Heart right ventricle (tissue), 16 donors: Measurements from ENCODE around the gene PARP14. TPM values are rescaled to one million over a fixed set of nuclear protein-coding genes. Genes with fewer than 3 reads are reported as not detected.
A peak's percentile ranks its signal among the peaks of the same experiment; 100 is the strongest.

Source experiments
- ATAC-seq, 8 donors: fragments of 200-7000 bp; cut with Tn5 transposase; one replicate each; pipeline ENCODE4 v1.9.1; 2020; ENCODE audit warnings: mild to moderate bottlenecking in 8 of 8, moderate library complexity in 8 of 8, moderate number of reproducible peaks in 1 of 8
- DNase-seq, 2 donors: peaks; one replicate each; pipeline ENCODE4 v3.0.0-alpha.2; 2020
- H3K27ac ChIP-seq, 10 donors: fragments of 200-600 bp; sonication (generic) in 2 of 10; one replicate each; pipeline versions ENCODE4 v1.5.0 to v1.8.0; 2020 to 2022; ENCODE audit warnings: mild to moderate bottlenecking in 3 of 10
- H3K27me3 ChIP-seq, 7 donors: fragments of 200-600 bp; one replicate each; pipeline ENCODE4 v1.8.0; 2021 to 2022; ENCODE audit warnings: mild to moderate bottlenecking in 2 of 7
- H3K36me3 ChIP-seq, 9 donors: fragments of 200-600 bp; sonication (generic) in 1 of 9; one replicate each; pipeline versions ENCODE4 v1.5.0 to v1.8.0; 2020 to 2022; ENCODE audit warnings: mild to moderate bottlenecking in 2 of 9
- H3K4me1 ChIP-seq, 9 donors: fragments of 200-600 bp; sonication (generic) in 1 of 9; one replicate each; pipeline versions ENCODE4 v1.5.0 to v1.8.0; 2020 to 2022; ENCODE audit warnings: mild to moderate bottlenecking in 4 of 9
- H3K4me3 ChIP-seq, 10 donors: fragments of 200-600 bp; sonication (generic) in 2 of 10; one replicate each; pipeline versions ENCODE4 v1.5.0 to v1.8.0; 2020 to 2022; ENCODE audit warnings: mild to moderate bottlenecking in 7 of 10, moderate library complexity in 2 of 10
- H3K9me3 ChIP-seq, 11 donors: fragments of 200-600 bp in 10 of 11; sonication (generic) in 2 of 11; one replicate each; pipeline versions ENCODE4 v1.5.0 to v1.8.0; 2013 to 2022; ENCODE audit warnings: mild to moderate bottlenecking in 2 of 11, control low read depth in 1 of 11, moderate library complexity in 1 of 11
- WGBS, 2 donors: extraction: QIAGEN DNeasy Blood & Tissue Kit; methylation state at CpG; one replicate each; pipeline ENCODE4 v1.1.7; 2013; ENCODE audit warnings: inconsistent platforms in 1 of 2; 5-methylcytosine and 5-hydroxymethylcytosine counted together
- intact Hi-C, 10 donors: fragments of 100-400 bp; cut with DNase I; formaldehyde crosslinking; loops; one replicate each; pipeline versions ENCODE4 v1.11.1 to v1.14.2; 2022
- polyA plus RNA-seq, 2 donors: library from polyadenylated mRNA; stranded (reverse); fragments of 200-250 nt; gene quantifications; one replicate each; pipeline ENCODE4 v1.2.3, GENCODE V29; 2013
- total RNA-seq, 10 donors: library from RNA; stranded (reverse); fragmentation: NEBNext Ultra II Directional in 3 of 10; extraction: Animal tissue kit (Norgen Biotek cat#: 25700) in 3 of 10; gene quantifications; one replicate each; pipeline versions ENCODE4 v1.2.1 to v1.2.4, GENCODE V29; 2021 to 2023
- TF ChIP-seq, protein P1 (sequence below), 9 donors: fragments of 200-600 bp; sonication (generic) in 2 of 9; IDR thresholded peaks; one replicate each; pipeline versions ENCODE4 v1.5.0 to v1.8.0; 2021 to 2022; ENCODE audit warnings: antibody characterized with exemption in 9 of 9, mild to moderate bottlenecking in 5 of 9, moderate library complexity in 1 of 9
- donor health status: Arrhythmogenic right ventricular cardiomyopathy.
- donor health status: ischemic (EF 13 %, LVEDD 7.1; RV severe dilation, severe dysfunction).
- donor health status: healthy with polysubstance abuse.
- donor health status: DM: no; HTN: yes; CAD: no.
- donor health status: DM: no; HTN: no; CAD: no.
- donor health status: ischemic (EF 25% LVEDD 6.9; RV normal size, moderate dysfunction).
- donor health status: ischemic (EF 25% LVEDD 5.7; RV mildly dilated, moderate dysfunction).
- donor health status: healthy.
- donor health status: DM: yes; HTN: yes; CAD: no.
- donor health status: Ischemic cardiomyopathy.
- donor health status: ischemic (EF 35%, LVEDD 5.7; RV mildly dilated, moderate dysfunction).
- donor health status: nonischemic (EF 11% LVEDD 7.7; RV severe dilation, severe dysfunction).
- donor health status: DM: yes; HTN: yes; CAD: no.
- donor health status: PGD.
- donor health status: ischemic (EF 29% LVEDD 5.4; RV normal size, mild dysfunction).
- donor health status: nonischemic (EF 23%, LVEDD 6.1; RV moderate dilation, normal function).

The PARP14 gene
- total and polyA plus RNA-seq, 12 donors, result 4.1 to 81.9 (median 13.2) TPM

DNA sequence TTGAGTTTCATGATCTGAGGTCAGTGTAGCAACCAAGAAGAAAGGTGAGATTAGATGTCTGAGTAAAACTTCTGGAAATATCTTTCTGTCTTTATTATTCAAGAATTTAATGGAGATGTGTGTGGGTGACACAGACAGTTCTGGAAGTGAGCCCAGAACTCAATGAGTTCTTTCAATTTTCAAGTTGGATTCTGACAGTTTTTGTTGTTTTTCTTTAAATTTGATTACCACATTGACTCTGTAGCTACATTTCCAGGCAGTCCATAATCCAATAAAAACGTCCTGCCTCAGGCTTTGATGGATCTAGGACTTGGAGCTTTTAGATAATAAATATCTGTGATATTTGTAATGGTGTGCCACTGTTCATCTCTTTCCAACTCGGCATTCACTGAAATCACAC lies 3.9 kb upstream of the PARP14 start:
- WGBS, 2 donors, result 69 to 71% methylated on average over 2 of the region's 2 CpGs
- intact Hi-C loops, result loop anchor here in 9 of 10 donors (2.0 to 10.0 kb wide), 11 partner anchors 112 to 1129 kb away; partner anchors contain the start of genes DTX3L (in 1 of the 9), PARP9 (in 1 of the 9) and POLQ (in 1 of the 9)
- TF ChIP-seq, protein P1, sequence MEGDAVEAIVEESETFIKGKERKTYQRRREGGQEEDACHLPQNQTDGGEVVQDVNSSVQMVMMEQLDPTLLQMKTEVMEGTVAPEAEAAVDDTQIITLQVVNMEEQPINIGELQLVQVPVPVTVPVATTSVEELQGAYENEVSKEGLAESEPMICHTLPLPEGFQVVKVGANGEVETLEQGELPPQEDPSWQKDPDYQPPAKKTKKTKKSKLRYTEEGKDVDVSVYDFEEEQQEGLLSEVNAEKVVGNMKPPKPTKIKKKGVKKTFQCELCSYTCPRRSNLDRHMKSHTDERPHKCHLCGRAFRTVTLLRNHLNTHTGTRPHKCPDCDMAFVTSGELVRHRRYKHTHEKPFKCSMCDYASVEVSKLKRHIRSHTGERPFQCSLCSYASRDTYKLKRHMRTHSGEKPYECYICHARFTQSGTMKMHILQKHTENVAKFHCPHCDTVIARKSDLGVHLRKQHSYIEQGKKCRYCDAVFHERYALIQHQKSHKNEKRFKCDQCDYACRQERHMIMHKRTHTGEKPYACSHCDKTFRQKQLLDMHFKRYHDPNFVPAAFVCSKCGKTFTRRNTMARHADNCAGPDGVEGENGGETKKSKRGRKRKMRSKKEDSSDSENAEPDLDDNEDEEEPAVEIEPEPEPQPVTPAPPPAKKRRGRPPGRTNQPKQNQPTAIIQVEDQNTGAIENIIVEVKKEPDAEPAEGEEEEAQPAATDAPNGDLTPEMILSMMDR (IDR thresholded peaks at IDR 0.05), result no peak
- ATAC-seq (no peak), DNase-seq (no peak)
- no peak overlapping the region for H3K27ac ChIP-seq
- no peak overlapping the region for H3K4me3 ChIP-seq
- no peaks in the 10 kb centered on the region for H3K36me3 ChIP-seq
- peaks cover 0 to 6% (median 0%) of the 10 kb centered on the region in 11 donors for H3K9me3 ChIP-seq
- no peaks in the 10 kb centered on the region for H3K27me3 ChIP-seq
- H3K4me1 ChIP-seq, result peaks cover 0 to 27% (median 20%) of the 10 kb centered on the region in 9 donors

DNA sequence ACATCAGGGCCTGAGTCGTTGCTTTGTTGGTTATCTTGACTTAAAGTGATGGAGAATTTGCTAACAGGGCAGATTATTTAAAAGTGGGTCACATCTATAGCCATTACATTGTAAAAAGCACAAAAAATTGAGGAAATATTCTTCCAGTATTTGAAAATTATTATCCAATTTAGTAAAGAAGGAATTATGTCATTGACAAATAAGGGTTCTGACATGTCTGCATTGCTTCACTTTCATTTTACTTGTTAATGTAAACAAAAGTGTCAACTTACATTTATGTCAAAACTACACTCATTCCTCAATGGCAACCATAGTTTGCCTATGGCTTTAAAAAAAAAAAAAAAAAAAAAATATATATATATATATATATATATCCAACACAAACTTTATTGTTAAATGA lies 3.4 kb upstream of the PARP14 start:
- ATAC-seq (no peak), DNase-seq (no peak)
- Histone ChIP-seq H3K36me3 (no peaks in the 10 kb centered on the region), H3K27me3 (no peaks in the 10 kb centered on the region), H3K9me3 (peaks cover 0 to 6% (median 0%) of the 10 kb centered on the region in 11 donors), H3K4me1 (peaks cover 0 to 31% (median 25%) of the 10 kb centered on the region in 9 donors), H3K27ac (no peak overlapping the region), H3K4me3 (no peak overlapping the region)
- WGBS, 2 donors, result 71 to 87% methylated on average over 1 of the region's 1 CpG
- intact Hi-C loops, result loop anchor here in 9 of 10 donors (2.0 to 10.0 kb wide), 11 partner anchors 112 to 1130 kb away; partner anchors contain the start of genes DTX3L (in 1 of the 9), PARP9 (in 1 of the 9) and POLQ (in 1 of the 9)
- TF ChIP-seq, protein P1 (IDR thresholded peaks at IDR 0.05), result no peak

DNA sequence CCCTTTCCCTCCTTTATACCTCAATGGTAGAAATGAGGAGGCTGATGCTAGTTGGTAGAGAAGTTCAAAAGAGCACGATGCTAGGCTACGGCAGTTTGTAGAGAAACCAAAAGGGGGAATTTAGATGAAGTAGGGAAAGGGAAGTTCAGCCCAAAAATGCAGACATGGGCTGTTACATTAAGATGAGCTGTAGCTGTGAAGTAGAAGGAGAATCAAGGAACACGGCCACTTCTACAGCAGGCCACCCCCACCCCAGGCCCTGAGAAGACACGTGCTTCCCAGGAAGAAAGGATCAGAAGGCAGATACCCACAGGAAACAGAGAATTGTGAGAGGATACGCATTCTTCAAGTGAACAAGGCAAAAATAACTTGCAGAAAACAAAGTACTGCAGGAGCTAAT lies 2.1 kb upstream of the PARP14 start:
- Histone ChIP-seq H3K9me3 (peaks cover 0 to 6% (median 0%) of the 10 kb centered on the region in 11 donors), H3K4me3 (peak overlapping the region in 4 of 10 donors; percentile 83 to 90 (median 87)), H3K27me3 (no peaks in the 10 kb centered on the region), H3K27ac (peak overlapping the region in 9 of 10 donors; percentile 83 to 98 (median 94)), H3K36me3 (no peaks in the 10 kb centered on the region), H3K4me1 (peaks cover 0 to 44% (median 30%) of the 10 kb centered on the region in 9 donors)
- ATAC-seq (no peak), DNase-seq (no peak)
- WGBS, 2 donors, result 61 to 64% methylated on average over 5 of the region's 5 CpGs
- TF ChIP-seq, protein P1 (IDR thresholded peaks at IDR 0.05), result no peak
- intact Hi-C loops, result loop anchor here in 9 of 10 donors (2.0 to 10.0 kb wide), 11 partner anchors 114 to 1131 kb away; partner anchors contain the start of genes DTX3L (in 1 of the 9), PARP9 (in 1 of the 9) and POLQ (in 1 of the 9)

DNA sequence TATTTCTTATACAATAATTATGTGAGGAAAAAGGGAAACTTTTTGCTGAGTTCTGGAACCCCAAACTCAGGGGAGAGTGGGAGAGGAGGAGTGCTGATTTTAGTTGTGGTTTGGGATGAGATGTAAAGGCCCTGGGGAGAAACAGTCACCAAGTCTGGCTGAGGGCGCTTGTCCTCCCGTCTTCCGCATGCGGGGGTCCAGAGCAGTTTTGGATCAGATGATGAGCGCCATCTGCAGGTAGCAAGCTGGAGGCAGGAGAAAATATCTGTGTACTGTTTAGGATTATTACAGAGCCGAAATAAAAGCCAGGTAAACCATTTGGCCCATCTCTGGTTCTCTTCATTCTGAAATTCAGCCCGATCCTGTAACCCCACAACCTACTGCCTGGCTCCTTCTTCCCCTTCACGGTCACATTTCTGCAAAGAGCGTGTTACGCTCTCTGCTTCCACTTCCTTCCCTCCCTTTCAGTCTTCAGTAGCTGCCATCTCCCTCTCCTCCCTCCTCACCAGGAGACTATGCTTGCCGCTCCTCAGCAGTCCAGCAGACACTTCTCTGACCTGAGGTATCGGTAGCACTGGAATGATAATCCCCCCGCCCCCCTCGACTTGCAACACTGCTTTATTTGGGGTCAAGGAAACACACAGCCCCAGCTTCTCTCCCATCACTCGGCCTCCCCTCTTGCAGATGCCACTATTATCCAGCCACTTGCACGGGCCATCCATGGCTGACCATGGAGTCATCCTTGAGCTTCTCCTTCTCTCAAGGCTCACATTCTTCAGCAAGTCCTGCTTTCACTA lies 1.4 kb upstream of the PARP14 start:
- intact Hi-C loops, result loop anchor here in 9 of 10 donors (1.0 to 10.0 kb wide), 12 partner anchors 114 to 1132 kb away; partner anchors contain the start of genes DTX3L (in 1 of the 9), PARP9 (in 1 of the 9) and POLQ (in 1 of the 9)
- Histone ChIP-seq H3K36me3 (no peaks in the 10 kb centered on the region), H3K9me3 (peaks cover 0 to 6% (median 0%) of the 10 kb centered on the region in 11 donors), H3K4me1 (peaks cover 0 to 52% (median 34%) of the 10 kb centered on the region in 9 donors), H3K27ac (peak overlapping the region; percentile 77 to 98 (median 94)), H3K4me3 (peak overlapping the region in 9 of 10 donors; percentile 56 to 90 (median 83)), H3K27me3 (no peaks in the 10 kb centered on the region)
- DNase-seq (peak; percentile 72 to 88), ATAC-seq (peak; percentile 65 to 87 (median 78))
- TF ChIP-seq, protein P1 (IDR thresholded peaks at IDR 0.05), result peak; percentile 60 to 88 (median 80)
- WGBS, 2 donors, result 6% methylated on average over 16 of the region's 16 CpGs
